HPDE6-E6E7 (cell line): ENCODE measurements around the gene NADSYN1.

Source experiments
- DNase-seq: peaks from one replicate; pipeline ENCODE4 v3.0.0; 2011; ENCODE audit warnings: missing footprints; ENCODE audit errors: extremely low spot score

NADSYN1 gene

DNA sequence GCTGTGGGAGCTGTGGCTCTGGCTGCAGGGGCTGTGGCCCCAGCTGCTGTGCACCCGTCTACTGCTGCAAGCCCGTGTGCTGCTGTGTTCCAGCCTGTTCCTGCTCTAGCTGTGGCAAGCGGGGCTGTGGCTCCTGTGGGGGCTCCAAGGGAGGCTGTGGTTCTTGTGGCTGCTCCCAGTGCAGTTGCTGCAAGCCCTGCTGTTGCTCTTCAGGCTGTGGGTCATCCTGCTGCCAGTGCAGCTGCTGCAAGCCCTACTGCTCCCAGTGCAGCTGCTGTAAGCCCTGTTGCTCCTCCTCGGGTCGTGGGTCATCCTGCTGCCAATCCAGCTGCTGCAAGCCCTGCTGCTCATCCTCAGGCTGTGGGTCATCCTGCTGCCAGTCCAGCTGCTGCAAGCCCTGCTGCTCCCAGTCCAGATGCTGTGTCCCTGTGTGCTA lies 95.7 kb downstream of the NADSYN1 start:
- DNase-seq, result no peak
